Measurements from ENCODE around the gene IGSF9.

The IGSF9 gene

DNA sequence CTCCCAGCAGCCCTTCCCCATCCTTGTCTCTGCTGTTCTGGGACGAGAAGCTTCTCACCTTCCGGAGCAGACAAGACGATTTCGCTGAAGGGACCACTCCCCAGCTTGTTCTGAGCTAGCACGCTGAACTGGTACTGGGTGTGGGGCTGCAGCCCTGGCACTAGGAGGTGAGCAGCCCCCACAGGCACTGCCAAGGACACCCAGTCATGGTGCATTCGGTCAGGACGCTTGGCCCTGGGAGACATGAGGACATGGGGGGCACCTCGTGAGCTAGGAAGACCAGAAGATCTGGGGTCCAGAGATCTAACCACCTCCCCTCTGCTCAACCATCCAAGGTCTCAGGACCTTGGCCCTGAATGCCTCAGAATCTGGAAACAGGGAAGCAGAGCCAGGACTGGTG lies 14.8 kb downstream of the IGSF9 start:
- H3K9ac ChIP-seq (ENCODE audit: low read length) = no peak overlapping the region
- no peak overlapping the region for H3K27ac ChIP-seq (ENCODE audit: low read length)
- H3K9me3 ChIP-seq (ENCODE audit: insufficient read depth, low read length) = no peaks in the 10 kb centered on the region
- peaks cover 11% of the 10 kb centered on the region for H3K79me2 ChIP-seq (ENCODE audit: low read length)
- H3K4me3 ChIP-seq (ENCODE audit: low read length) = no peak overlapping the region
- no peaks in the 10 kb centered on the region for H3K27me3 ChIP-seq (ENCODE audit: low read depth, low read length)
- H4K20me1 ChIP-seq (ENCODE audit: insufficient read depth, low read length) = no peaks in the 10 kb centered on the region
- H3K4me2 ChIP-seq (ENCODE audit: low read length) = no peak overlapping the region
- no peaks in the 10 kb centered on the region for H3K36me3 ChIP-seq (replicated peaks; ENCODE audit: low read depth, low read length)
- no peak overlapping the region for H2AFZ ChIP-seq (ENCODE audit: low read depth, low read length)
- TF ChIP-seq CTCF (IDR thresholded peaks at IDR 0.05; ENCODE audit: low read depth, low read length) (no peak), EZH2phosphoT487 (IDR thresholded peaks at IDR 0.05; ENCODE audit: low read depth) (no peak)
- peaks cover 65% of the 10 kb centered on the region for H3K4me1 ChIP-seq (ENCODE audit: low read length)

- Histone ChIP-seq H3K9me3 (ENCODE audit: insufficient read depth, low read length) (no peaks in the 10 kb centered on the region), H3K4me1 (ENCODE audit: low read length) (peaks cover 61% of the 10 kb centered on the region), H3K27ac (ENCODE audit: low read length) (no peak overlapping the region), H2AFZ (ENCODE audit: low read depth, low read length) (no peak overlapping the region), H3K4me2 (ENCODE audit: low read length) (no peak overlapping the region), H3K79me2 (ENCODE audit: low read length) (peaks cover 15% of the 10 kb centered on the region), H4K20me1 (ENCODE audit: insufficient read depth, low read length) (no peaks in the 10 kb centered on the region), H3K27me3 (ENCODE audit: low read depth, low read length) (no peaks in the 10 kb centered on the region), H3K9ac (ENCODE audit: low read length) (no peak overlapping the region), H3K36me3 (replicated peaks; ENCODE audit: low read depth, low read length) (no peaks in the 10 kb centered on the region), H3K4me3 (ENCODE audit: low read length) (no peak overlapping the region)
- TF ChIP-seq EZH2phosphoT487 (IDR thresholded peaks at IDR 0.05; ENCODE audit: low read depth) (no peak), CTCF (IDR thresholded peaks at IDR 0.05; ENCODE audit: low read depth, low read length) (no peak)
Observed at GRCh38 chr1:159930216-159930615, 15.2 kb downstream of the IGSF9 start.

- no peaks in the 10 kb centered on the region for H3K27me3 ChIP-seq (ENCODE audit: low read depth, low read length)
- H3K9ac ChIP-seq (ENCODE audit: low read length) = no peak overlapping the region
- H3K4me3 ChIP-seq (ENCODE audit: low read length) = no peak overlapping the region
- TF ChIP-seq EZH2phosphoT487 (IDR thresholded peaks at IDR 0.05; ENCODE audit: low read depth) = no peak
- no peak for TF ChIP-seq CTCF (IDR thresholded peaks at IDR 0.05; ENCODE audit: low read depth, low read length)
- H3K27ac ChIP-seq (ENCODE audit: low read length) = no peak overlapping the region
- H2AFZ ChIP-seq (ENCODE audit: low read depth, low read length) = no peak overlapping the region
- H3K9me3 ChIP-seq (ENCODE audit: insufficient read depth, low read length) = no peaks in the 10 kb centered on the region
- H3K79me2 ChIP-seq (ENCODE audit: low read length) = peaks cover 23% of the 10 kb centered on the region
- H3K36me3 ChIP-seq (replicated peaks; ENCODE audit: low read depth, low read length) = peaks cover 4% of the 10 kb centered on the region
- H3K4me1 ChIP-seq (ENCODE audit: low read length) = peaks cover 57% of the 10 kb centered on the region
- no peaks in the 10 kb centered on the region for H4K20me1 ChIP-seq (ENCODE audit: insufficient read depth, low read length)
- no peak overlapping the region for H3K4me2 ChIP-seq (ENCODE audit: low read length)
Observed at GRCh38 chr1:159929155-159930051, 16.0 kb downstream of the IGSF9 start.

DNA sequence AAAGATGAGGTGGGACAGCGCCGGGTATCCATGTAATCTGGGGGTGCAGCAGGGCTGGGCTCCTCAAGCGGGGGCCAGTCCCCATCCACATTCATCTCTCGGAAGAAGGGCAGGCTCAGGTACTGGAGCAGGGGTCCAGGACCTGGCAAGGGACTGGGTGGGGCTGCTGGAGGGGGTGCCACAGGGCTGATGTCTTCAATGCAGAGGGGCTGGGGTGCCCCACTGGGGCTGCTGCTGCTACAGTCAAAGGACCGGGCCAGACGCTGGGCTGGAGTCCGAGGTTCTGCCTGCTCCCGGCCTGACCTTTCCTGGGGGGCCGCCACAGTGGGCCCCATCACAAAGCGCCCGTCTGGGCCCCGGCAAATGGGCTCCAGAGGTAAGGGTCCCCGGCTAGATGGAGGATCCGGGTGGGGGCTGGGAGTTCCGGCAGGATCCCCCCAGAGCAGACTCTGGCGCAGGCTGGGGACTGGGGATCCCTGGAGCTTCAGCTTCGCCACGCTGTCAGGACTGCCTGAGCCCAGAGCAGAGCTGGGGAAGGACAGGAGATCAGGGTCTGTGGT lies 16.8 kb downstream of the IGSF9 start:
- TF ChIP-seq EZH2phosphoT487 (IDR thresholded peaks at IDR 0.05; ENCODE audit: low read depth) = no peak
- TF ChIP-seq CTCF (IDR thresholded peaks at IDR 0.05; ENCODE audit: low read depth, low read length) = no peak
- Histone ChIP-seq H3K4me1 (ENCODE audit: low read length) (peaks cover 54% of the 10 kb centered on the region), H4K20me1 (ENCODE audit: insufficient read depth, low read length) (peaks cover 7% of the 10 kb centered on the region), H3K36me3 (replicated peaks; ENCODE audit: low read depth, low read length) (peaks cover 13% of the 10 kb centered on the region), H2AFZ (ENCODE audit: low read depth, low read length) (no peak overlapping the region), H3K27ac (ENCODE audit: low read length) (no peak overlapping the region), H3K27me3 (ENCODE audit: low read depth, low read length) (no peaks in the 10 kb centered on the region), H3K4me3 (ENCODE audit: low read length) (no peak overlapping the region), H3K9me3 (ENCODE audit: insufficient read depth, low read length) (no peaks in the 10 kb centered on the region), H3K79me2 (ENCODE audit: low read length) (peaks cover 31% of the 10 kb centered on the region), H3K9ac (ENCODE audit: low read length) (peak overlapping the region; percentile 18; the same call in 1 of the 2 replicates), H3K4me2 (ENCODE audit: low read length) (peak overlapping the region; percentile 74)
